MV-4-11 (cell line): Measurements from ENCODE around the gene FBXO36.

ENCODE experiments used
- DNase-seq: peaks from one replicate; lab custom pipeline; 2025; lab: John Stamatoyannopoulos, UW

The FBXO36 gene

DNA sequence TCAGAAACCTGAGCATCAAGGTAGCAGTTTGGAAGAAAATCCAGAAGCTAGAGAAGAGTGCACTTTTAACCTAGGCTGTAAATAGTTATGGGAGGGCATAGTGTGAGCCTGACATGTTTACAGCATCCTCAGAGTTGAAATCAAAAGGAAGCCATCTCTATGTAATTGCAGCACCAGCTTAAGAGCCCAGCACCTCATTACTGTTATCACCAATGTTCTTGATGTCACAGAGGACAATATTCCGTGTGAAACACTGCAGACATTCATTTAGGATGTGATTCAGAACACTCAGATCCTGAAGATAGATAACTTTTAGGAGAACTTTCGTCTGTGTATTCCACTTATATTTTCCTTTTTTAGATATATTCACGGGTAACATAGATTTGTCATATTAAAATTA is 48.1 kb downstream of the FBXO36 start:
- no peak for DNase-seq

DNA sequence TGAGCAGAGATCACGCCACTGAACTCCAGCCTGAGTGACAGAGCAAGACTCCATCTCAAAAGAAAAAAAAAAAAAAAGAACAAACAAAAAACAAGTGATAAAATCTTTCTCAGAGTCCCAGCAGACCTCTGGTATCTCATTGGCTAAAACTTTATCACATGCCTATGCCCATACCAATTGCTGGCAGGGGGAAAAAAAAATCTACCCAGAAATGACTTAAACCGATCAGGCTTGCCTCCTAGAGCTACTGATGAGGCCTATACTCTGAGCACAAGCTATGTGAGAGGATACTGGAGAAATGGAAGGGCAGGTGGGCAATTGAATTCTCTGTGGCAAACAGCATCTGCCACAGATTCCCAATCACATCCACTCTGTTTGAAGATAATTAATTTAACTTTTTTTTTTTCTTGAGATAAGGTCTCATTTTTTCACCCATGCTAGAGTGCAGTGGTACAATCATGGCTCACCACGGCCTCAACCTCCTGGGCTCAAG is 49.0 kb downstream of the FBXO36 start:
- no peak for DNase-seq

DNA sequence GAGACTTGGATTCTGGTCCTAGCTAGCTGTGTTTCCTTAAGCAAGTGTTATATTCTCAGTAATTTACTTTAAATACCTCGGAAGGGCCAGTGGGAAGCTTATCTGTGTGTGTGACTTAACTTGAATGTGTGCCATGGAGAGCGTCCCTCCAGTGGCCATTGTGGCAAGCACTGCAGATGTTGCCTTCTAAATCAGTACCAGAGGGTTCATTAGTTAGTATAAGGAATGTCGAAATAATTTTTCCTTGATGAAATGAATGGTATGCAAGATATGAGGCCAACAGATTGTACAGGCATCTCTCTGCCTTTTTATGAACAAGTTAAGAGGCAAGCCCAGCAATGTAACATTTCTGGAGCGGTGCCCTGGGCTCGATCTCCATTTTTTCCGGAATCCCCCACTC is 52.0 kb downstream of the FBXO36 start:
- DNase-seq: no peak

DNA sequence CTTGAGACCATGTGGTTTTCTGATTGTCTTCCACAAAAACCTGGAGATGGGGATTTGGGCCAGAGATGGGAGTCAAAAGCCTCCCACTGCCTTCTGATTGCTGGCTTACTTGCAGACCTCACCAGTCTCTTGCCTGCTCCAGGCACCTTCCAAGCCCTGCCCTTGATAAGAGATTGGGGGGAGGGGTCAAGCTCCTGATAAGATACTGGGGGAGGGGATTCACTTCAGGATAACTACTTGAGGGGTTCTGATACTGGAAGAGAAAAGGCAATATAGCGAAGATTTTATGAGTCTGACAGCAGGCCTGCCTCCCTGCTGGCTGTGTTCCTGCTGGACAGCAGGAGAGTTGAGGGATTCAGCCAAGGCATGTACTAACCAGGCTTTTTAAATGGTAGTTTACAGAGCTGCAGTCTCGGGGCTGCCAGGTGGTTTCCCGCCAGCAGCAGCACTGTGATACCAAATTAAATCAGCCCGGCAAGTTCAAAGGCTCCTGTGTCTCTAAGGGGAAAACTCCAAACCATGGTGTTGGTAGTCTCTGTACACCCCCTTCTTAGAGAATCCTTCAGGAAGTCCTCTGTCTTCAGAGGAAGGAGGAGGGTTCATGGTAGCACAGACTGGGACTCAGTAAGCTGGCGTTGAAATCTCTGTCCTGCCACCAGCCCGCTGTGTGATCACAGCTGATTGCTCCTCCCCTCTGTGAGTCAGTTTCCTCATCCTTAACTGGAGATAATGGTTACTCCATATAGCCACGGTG is 58.3 kb downstream of the FBXO36 start:
- peak; percentile 50 for DNase-seq

GRCh38 chr2:229993236-229993635 is 70.9 kb downstream of the FBXO36 start:
- DNase-seq: no peak

- DNase-seq: no peak
Observed at GRCh38 chr2:229996320-229996719, 74.0 kb downstream of the FBXO36 start.

GRCh38 chr2:229997565-229997964 is 75.3 kb downstream of the FBXO36 start:
- no peak for DNase-seq

GRCh38 chr2:230000118-230000841 is 78.0 kb downstream of the FBXO36 start:
- peak; percentile 61 for DNase-seq

- peak; percentile 52 for DNase-seq
Observed at GRCh38 chr2:230007931-230008707, 85.8 kb downstream of the FBXO36 start.

DNA sequence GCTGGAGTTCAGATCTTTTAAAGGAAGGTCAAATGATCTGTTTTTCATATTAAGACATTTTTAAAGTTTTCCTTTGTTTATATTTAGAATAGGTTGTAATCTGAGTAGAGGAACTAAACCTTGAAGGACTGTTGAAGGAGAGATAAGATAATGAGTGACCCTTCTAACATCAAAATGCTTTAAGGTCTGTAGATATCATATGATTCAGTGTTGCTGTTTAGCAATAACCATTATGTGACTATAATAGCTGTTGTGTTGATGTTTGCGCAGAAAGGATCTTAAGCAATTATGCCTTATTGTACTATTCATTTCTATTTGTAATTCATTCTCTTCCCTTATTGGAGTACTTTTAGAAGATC is 86.4 kb downstream of the FBXO36 start:
- no peak for DNase-seq

- DNase-seq: no peak
Observed at GRCh38 chr2:230010501-230010900, 88.2 kb downstream of the FBXO36 start.

GRCh38 chr2:230011617-230012016 is 89.3 kb downstream of the FBXO36 start:
- no peak for DNase-seq

- no peak for DNase-seq
Observed at GRCh38 chr2:230012267-230012884, 90.1 kb downstream of the FBXO36 start.

DNA sequence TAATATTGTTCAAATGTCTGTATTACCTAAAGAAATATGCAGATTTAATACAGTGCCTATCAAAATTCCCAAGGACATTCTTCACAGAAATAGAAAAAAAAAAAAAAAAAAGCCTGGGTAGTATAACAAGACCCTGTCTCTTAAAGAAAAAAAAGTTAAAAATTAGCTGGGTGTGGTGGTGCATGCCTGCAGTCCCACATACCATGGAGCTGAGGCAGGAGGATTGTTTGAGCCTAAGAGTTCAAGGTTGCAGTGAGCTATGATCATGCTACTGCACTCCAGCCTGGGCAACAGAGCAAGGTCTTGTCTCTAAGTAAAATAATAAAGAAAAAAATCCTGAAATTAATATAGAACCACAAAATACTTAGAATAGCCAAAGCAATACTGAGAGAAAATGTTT is 94.5 kb downstream of the FBXO36 start:
- DNase-seq: no peak

DNA sequence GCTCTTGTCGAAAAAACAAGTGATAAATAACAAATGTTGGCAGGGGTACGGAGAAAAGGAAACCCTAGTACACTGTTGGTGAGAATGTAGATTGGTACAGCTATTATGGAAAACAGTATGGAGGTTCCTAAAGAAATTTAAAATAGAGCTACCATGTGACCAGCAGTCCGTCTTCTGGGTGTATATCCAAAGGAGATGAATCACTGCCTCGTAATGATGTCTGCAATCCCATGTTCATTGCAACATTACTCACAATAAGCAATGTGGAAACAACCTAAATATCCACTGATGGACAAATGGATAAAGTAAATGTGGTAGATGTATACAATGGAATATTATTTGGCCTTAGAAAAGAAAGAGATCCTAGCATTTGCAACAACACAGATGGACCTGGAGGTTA is 95.8 kb downstream of the FBXO36 start:
- DNase-seq: no peak

DNA sequence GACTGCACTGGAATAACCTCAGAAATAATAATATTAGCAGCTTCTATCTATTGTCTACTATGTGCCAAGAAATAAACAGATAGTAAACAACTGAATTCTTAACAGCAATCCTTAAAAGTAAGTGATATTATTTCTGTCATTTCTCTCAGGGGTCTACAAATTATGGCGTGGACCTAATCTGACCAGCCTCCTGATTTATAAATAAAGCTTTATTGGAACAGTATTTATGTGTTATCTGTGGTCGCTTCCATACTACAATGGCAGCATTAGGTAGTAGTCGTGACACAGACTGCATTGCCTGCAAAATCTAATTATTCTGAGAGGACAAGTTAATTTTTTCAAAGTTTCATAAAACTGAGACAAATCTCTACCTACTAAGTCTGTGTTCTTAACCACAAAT is 97.4 kb downstream of the FBXO36 start:
- DNase-seq: no peak

- no peak for DNase-seq
Observed at GRCh38 chr2:230023313-230023712, 101.0 kb downstream of the FBXO36 start.

DNA sequence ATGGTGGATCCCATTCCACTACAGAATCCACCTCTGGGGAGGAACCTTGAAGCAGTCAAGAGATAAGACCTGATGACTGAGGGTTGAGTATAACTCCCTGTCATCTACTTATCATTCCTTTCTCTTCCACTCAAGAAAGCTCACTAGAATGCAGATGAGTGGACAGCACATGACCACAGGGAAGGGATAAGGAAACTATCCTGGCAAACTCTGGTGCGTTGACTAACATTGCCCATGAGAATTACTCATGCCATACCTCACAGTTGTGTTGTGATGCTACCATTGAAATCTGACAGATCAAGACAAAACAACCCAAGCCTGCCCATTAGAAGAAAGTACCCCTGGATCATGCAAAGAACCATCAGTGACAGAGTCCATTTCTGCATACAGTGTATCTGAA is 119.9 kb downstream of the FBXO36 start:
- no peak for DNase-seq

DNA sequence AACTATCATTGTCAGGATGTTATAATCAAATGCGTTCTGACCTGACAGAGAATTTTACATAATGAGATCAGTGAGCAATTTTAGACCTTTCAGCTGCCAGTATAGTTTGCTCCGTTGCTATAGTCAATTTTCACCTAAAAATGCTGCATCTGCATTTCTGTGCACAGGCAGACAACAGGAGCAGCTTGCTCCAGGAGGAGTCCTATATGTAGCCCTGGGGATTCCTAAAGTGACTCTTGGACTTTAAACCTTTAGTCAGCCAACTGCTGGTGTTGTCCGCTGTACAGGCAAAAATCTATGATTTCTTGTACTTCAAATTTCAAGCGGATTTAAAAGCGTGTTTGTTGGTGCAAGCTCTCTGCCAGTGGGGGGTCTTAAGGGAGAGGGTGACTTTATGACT is 120.7 kb downstream of the FBXO36 start:
- DNase-seq: no peak

DNA sequence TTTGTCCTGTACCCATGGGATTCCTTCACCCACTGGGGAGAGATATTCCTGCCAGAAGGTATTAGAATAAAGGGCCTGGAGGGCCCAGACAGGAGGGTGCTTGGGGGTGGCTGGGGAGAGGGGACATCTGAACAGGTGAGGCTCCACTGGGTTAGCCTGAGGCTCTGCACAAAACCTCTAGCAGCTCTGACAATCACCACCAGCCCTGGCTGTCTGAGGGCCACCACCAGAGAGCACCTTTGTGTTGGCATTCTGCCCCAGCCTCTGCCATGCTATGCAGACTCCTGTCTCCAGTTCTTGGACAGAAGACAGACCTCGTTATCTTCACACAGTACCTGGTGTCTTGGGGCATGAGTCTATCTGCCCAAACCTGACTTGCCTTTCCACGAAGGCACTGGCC is 121.2 kb downstream of the FBXO36 start:
- no peak for DNase-seq

DNA sequence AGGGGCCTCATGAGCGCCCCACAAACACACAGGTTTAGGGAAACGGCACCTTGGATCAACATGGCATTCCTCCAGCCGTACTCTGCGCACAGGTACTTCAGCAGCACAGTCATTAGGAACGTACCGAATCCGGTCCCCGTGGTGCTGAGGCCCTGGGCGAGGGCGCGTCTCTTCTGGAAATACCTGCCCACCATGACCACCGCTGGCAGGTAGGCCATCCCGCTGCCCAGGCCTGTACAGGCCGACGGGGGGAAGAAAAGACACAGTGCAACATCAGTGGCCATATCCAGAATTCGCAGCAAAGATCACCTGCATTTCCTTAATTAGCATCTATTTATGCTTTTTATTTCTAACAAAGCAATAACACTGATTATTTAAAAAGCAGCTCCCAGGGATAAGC is 124.2 kb downstream of the FBXO36 start:
- no peak for DNase-seq

DNA sequence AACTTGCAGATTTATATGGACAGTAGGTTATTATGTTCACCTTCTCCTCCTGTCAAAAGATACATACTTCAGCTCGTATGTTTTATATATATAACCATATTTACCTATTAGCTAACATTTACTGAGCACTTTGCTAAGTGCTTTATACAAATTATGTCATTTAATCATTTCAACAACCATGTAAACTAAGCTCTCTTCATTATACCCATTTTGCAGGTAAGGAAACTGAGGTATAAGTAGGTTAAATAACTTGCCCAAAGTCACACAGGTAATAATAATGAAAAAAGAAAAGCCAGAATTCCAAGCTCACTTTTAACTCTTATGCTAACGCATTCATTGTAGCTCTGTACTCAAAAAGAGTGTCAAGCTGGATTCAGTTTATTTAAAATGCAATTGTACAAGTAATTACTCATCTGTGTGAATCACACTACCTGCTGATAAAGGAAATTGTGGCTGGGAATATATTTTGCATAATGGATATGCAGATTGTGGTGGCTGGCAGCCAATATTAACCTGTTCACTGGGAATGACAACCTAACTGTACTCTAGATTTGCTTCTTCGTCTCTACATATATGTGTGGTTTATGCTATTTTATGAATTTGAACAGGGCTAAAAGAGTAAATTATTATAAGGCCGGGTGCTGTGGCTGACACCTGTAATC is 125.8 kb downstream of the FBXO36 start:
- no peak for DNase-seq
